BJ (cell line): Measurements from ENCODE around the gene SMG6. TPM values are rescaled to one million over a fixed set of nuclear protein-coding genes. Genes with fewer than 3 reads are reported as not detected.
"Not testable (repeated sequence)": the region's sequence is repeated elsewhere in the genome, so short reads cannot be mapped to it uniquely, and the experiment has no call there.

ENCODE experiments used
- CTCF ChIA-PET: fragments of 350-600 bp; formaldehyde crosslinking; extraction: SDS; loops from one replicate; lab custom pipeline; 2021; ENCODE audit warnings: antibody characterized with exemption, inconsistent platforms; lab: Yijun Ruan, JAX
- POLR2A ChIA-PET: fragments of 300-600 bp; sonication (Branson Sonifier 250); formaldehyde crosslinking; extraction: SDS; loops from one replicate; lab custom pipeline; 2021; ENCODE audit warnings: antibody characterized with exemption; lab: Charles Lee
- DNase-seq: peaks from one replicate; pipeline ENCODE4 v3.0.0-alpha.2; 2011; ENCODE audit warnings: low read depth
- H3K27me3 ChIP-seq: 2 replicates; pipeline ENCODE4 v1.6.0; 2011; ENCODE audit warnings: low read length; ENCODE audit not compliant: control insufficient read depth, insufficient read depth
- H3K36me3 ChIP-seq: 2 replicates; pipeline ENCODE4 v1.5.1; 2011; ENCODE audit warnings: low read length; ENCODE audit not compliant: control insufficient read depth, insufficient read depth
- H3K4me3 ChIP-seq: 2 replicates; pipeline ENCODE4 v1.5.1; 2011; ENCODE audit warnings: low read depth, mild to moderate bottlenecking, control low read depth, low read length
- CTCF ChIP-seq: IDR thresholded peaks from 2 replicates; pipeline ENCODE4 v1.5.1; 2011; ENCODE audit warnings: low read depth, mild to moderate bottlenecking, control low read depth, inconsistent platforms, low read length, moderate library complexity; ENCODE audit not compliant: insufficient read depth
- polyA plus RNA-seq: library from polyadenylated mRNA; depleted of rRNA; stranded (reverse); fragments of >200 nt; gene quantifications from 2 replicates; pipeline ENCODE4 v1.2.3, GENCODE V29; 2011

The SMG6 gene
- polyA plus RNA-seq, 1 experiment: 29.7 TPM

- ChIA-PET CTCF (interaction anchor here (0.5 to 2.7 kb wide), 2 partner anchors 110 to 189 kb away, joined by 3 to 9 read pairs; partner anchors contain the start of gene RPA1), POLR2A (no interaction called here)
- TF ChIP-seq CTCF: no peak
- H3K27me3 ChIP-seq: peaks cover 28% of the 10 kb centered on the region
- H3K36me3 ChIP-seq: no peaks in the 10 kb centered on the region
- H3K4me3 ChIP-seq: no peak overlapping the region
- no peak for DNase-seq
Observed at GRCh38 chr17:2018716-2019510, 284.7 kb downstream of the SMG6 start.

GRCh38 chr17:2017274-2017941 lies 286.2 kb downstream of the SMG6 start:
- no peaks in the 10 kb centered on the region for H3K36me3 ChIP-seq
- CTCF ChIA-PET: interaction anchor here (1.1 to 1.5 kb wide), 2 partner anchors 9 to 135 kb away, joined by 3 read pairs; no protein-coding TSS in a partner anchor
- DNase-seq: no peak

GRCh38 chr17:2016494-2016893 lies 287.1 kb downstream of the SMG6 start:
- CTCF ChIA-PET: interaction anchor here (1.1 to 1.5 kb wide), 2 partner anchors 10 to 134 kb away, joined by 3 read pairs; no protein-coding TSS in a partner anchor
- Histone ChIP-seq H3K27me3 (peaks cover 22% of the 10 kb centered on the region), H3K4me3 (no peak overlapping the region), H3K36me3 (no peaks in the 10 kb centered on the region)
- POLR2A ChIA-PET: no interaction called here
- no peak for DNase-seq
- TF ChIP-seq CTCF: no peak

More at GRCh38 chr17:2017274-2017941, 286.2 kb downstream of the SMG6 start:
- TF ChIP-seq CTCF: no peak
- POLR2A ChIA-PET: no interaction called here
- peaks cover 22% of the 10 kb centered on the region for H3K27me3 ChIP-seq
- no peak overlapping the region for H3K4me3 ChIP-seq

- ChIA-PET POLR2A (no interaction called here), CTCF (interaction anchor here (0.7 to 3.5 kb wide), 2 partner anchors 9 to 10 kb away, joined by 3 to 18 read pairs; partner anchors contain the start of gene RTN4RL1)
- DNase-seq: no peak
- no peak overlapping the region for H3K4me3 ChIP-seq
- H3K27me3 ChIP-seq: peaks cover 17% of the 10 kb centered on the region
- no peak for TF ChIP-seq CTCF
- no peaks in the 10 kb centered on the region for H3K36me3 ChIP-seq
Observed at GRCh38 chr17:2015314-2015713, 288.3 kb downstream of the SMG6 start.

GRCh38 chr17:2013994-2014317 lies 289.6 kb downstream of the SMG6 start:
- POLR2A ChIA-PET: no interaction called here

GRCh38 chr17:2013220-2013993 lies 290.2 kb downstream of the SMG6 start:
- H3K27me3 ChIP-seq, DNase-seq, POLR2A ChIA-PET, H3K4me3 ChIP-seq, H3K36me3 ChIP-seq: not testable (repeated sequence)
- CTCF ChIA-PET: interaction anchor here (1.0 to 3.5 kb wide), 4 partner anchors 10 to 340 kb away, joined by 3 to 18 read pairs (median 4); partner anchors contain the start of gene RTN4RL1

More at GRCh38 chr17:2013994-2014317, 289.6 kb downstream of the SMG6 start:
- Histone ChIP-seq H3K36me3 (no peaks in the 10 kb centered on the region), H3K4me3 (no peak overlapping the region), H3K27me3 (peaks cover 10% of the 10 kb centered on the region)
- CTCF ChIA-PET: interaction anchor here (1.0 to 3.5 kb wide), 4 partner anchors 9 to 339 kb away, joined by 3 to 18 read pairs (median 4); partner anchors contain the start of gene RTN4RL1
- no peak for TF ChIP-seq CTCF
- no peak for DNase-seq
